ENCODE results near the gene CCNO.
A peak's percentile ranks its signal among the peaks of the same experiment; 100 is the strongest.

Gene CCNO

DNA sequence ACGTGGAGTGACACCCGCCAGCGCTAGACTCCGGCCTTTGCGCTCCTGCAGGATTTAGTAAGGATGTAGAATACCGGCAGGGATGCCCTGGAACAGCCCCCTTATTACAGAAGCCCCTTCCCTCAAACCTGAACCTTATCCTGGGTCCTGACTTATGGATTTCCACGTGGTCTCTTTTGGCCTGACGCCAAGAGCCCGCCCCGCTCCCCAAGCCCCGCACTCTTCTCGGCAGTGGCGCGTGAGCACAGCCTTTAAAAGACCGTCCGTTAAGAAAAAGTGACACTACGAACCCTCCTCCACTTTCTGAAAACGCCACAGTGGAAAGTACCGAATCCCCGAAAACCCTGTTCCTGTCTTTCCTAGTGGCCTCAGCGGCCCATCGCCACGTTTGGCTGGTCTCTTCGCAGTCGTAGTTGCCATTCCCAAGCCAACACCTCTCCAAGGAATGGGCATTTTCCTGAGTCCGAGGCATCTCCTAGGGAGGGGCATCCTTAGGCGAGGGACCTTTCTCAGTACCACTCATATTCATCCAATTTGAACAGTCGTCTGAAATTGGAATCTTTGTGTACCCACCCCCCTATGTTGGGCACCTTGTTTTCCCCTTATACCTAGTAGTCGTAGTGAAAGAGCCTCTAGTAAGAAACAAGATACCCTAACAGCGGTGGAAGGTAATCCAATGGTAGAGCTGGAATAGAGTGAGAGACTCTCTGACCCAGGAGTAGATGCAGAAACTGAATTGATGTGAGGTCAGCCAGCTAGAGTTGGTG, 5.6 kb downstream of the CCNO start:
- Histone ChIP-seq H3K4me1 (peaks cover 16% of the 10 kb centered on the region), H3K36me3 (replicated peaks) (peaks cover 8% of the 10 kb centered on the region; the same call in 1 of the 2 replicates), H3K9me3 (no peaks in the 10 kb centered on the region), H3K4me3 (peak overlapping the region; percentile 61), H3K27me3 (ENCODE audit: low read depth) (no peaks in the 10 kb centered on the region)
- DNase-seq (ENCODE audit: low spot score in 2 of 2), result peak in 1 of 2 experiments; percentile 16
- in situ Hi-C loops (cut with MboI; ENCODE audit: low sequenced_read_pairs), result loop anchor here (10.0 kb wide), 1 partner anchor 53 kb away; the partner anchor contains the start of gene CDC20B

- Histone ChIP-seq H3K27me3 (ENCODE audit: low read depth) (no peaks in the 10 kb centered on the region), H3K9me3 (no peaks in the 10 kb centered on the region), H3K36me3 (replicated peaks) (peaks cover 8% of the 10 kb centered on the region), H3K4me1 (peaks cover 16% of the 10 kb centered on the region), H3K4me3 (peak within 1 kb of the TSS; percentile 61)
- peak; percentile 82 to 92 for DNase-seq (ENCODE audit: low spot score in 2 of 2)
- in situ Hi-C loops (cut with MboI; ENCODE audit: low sequenced_read_pairs), result loop anchor here (10.0 kb wide), 1 partner anchor 52 kb away; the partner anchor contains the start of gene CDC20B
Observed at GRCh38 chr5:55226934-55227663, 6.3 kb downstream of the CCNO start, which contains the start of gene MCIDAS. MCIDAS (minus strand) TSS chr5:55227315; CDS start chr5:55227138, 177 bp downstream.

DNA sequence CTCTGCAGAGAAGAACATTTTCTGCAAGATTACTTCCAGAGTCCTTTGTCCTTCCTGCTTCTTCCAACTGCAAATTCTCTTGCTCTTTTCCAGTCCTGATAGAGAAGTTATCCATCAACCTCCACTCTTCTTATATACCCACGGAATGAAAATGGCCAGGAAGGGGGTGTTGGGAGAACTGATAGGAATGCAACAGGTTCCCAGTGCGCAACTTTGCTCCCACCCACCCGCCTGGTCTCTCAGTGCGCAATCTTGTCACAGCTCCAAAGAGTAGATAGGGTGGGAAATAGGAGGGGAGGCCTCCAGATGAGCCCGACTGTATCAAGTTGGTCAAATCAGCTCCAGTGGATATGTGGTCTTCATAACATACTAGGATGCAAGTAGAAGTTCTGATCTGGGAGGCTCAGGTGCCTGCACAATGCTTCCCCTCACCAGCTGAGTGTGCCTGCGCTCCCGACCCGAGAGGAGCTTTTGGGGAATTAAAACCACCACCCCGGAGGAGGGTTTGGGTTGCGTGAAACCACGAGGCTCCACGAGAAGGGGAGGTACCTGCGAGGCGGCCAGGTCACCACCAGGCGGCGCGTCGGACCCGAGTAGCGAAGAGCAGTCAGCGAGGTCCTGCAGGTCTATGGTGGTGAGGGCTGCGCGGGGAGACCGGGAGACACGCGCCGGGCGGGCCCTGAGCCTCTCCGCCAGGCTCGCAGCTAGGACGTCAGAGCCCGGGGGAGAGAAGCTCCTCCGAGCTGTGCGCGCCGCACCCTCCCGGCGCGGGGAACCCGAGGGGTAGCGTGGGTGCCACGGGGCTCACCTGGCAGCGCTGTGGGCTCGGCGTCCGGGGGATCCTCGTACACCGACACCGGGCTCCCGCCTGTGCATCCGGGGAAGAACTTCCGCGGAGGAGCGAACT, 7.1 kb downstream of the CCNO start:
- DNase-seq (ENCODE audit: low spot score in 2 of 2), result peak; percentile 83 to 95
- in situ Hi-C loops (cut with MboI; ENCODE audit: low sequenced_read_pairs), result loop anchor here (10.0 kb wide), 1 partner anchor 51 kb away; the partner anchor contains the start of gene CDC20B
- Histone ChIP-seq H3K4me1 (peaks cover 16% of the 10 kb centered on the region), H3K4me3 (peak overlapping the region; percentile 61), H3K9me3 (no peaks in the 10 kb centered on the region), H3K36me3 (replicated peaks) (peaks cover 9% of the 10 kb centered on the region), H3K27me3 (ENCODE audit: low read depth) (no peaks in the 10 kb centered on the region)

DNA sequence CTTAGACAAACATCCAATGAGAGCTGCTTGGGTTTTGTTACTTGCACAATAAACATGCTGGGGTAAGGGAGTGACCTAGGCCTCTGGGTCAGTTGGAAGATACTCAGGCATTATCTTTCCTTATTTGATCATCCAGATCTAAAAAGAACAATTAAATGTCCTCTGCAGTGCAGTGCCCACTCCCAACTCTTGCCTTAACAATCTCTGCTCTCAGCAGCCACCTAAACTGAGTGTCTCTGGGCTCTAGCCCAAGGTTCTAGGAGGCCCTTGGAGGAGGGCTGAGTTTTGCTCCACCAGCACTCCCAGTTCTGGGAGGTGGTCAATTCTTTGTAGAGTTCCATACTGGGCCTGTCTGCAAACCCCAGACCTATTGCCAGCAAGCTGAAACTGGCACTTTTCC, 8.1 kb downstream of the CCNO start:
- Histone ChIP-seq H3K36me3 (replicated peaks) (peaks cover 12% of the 10 kb centered on the region), H3K4me3 (no peak overlapping the region), H3K4me1 (peaks cover 11% of the 10 kb centered on the region), H3K9me3 (no peaks in the 10 kb centered on the region), H3K27me3 (ENCODE audit: low read depth) (no peaks in the 10 kb centered on the region)
- in situ Hi-C loops (cut with MboI; ENCODE audit: low sequenced_read_pairs), result loop anchor here (10.0 kb wide), 1 partner anchor 51 kb away; the partner anchor contains the start of gene CDC20B
- DNase-seq (ENCODE audit: low spot score in 2 of 2), result no peak

DNA sequence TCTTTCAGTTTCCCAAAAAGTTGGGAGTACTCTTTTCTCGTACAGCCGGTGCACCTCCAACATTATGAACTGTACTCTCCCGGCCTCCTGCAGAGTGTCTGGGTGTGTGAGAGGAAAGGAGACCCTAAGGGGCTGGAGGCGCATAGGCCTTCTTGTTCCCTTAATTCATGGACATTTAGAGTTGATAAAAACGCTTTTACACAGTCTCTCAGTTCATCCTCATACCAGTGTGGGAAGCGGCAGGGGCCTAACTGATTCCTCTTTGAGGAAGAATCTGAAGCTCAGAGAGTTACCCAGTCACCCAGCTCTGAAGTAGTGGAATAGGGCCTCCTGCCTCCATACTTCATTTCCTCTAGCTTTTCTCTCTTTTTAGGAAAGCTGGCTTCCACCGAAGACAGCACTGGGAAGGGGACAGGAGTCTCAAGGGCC, 9.6 kb downstream of the CCNO start:
- in situ Hi-C loops (cut with MboI; ENCODE audit: low sequenced_read_pairs), result loop anchor here (10.0 kb wide), 1 partner anchor 49 kb away; the partner anchor contains the start of gene CDC20B
- no peak for DNase-seq (ENCODE audit: low spot score in 2 of 2)
- H3K36me3 ChIP-seq (replicated peaks), result peaks cover 17% of the 10 kb centered on the region; the same call in 1 of the 2 replicates
- H3K9me3 ChIP-seq, result no peaks in the 10 kb centered on the region
- H3K27me3 ChIP-seq (ENCODE audit: low read depth), result no peaks in the 10 kb centered on the region
- peaks cover 11% of the 10 kb centered on the region for H3K4me1 ChIP-seq
- no peak overlapping the region for H3K4me3 ChIP-seq

DNA sequence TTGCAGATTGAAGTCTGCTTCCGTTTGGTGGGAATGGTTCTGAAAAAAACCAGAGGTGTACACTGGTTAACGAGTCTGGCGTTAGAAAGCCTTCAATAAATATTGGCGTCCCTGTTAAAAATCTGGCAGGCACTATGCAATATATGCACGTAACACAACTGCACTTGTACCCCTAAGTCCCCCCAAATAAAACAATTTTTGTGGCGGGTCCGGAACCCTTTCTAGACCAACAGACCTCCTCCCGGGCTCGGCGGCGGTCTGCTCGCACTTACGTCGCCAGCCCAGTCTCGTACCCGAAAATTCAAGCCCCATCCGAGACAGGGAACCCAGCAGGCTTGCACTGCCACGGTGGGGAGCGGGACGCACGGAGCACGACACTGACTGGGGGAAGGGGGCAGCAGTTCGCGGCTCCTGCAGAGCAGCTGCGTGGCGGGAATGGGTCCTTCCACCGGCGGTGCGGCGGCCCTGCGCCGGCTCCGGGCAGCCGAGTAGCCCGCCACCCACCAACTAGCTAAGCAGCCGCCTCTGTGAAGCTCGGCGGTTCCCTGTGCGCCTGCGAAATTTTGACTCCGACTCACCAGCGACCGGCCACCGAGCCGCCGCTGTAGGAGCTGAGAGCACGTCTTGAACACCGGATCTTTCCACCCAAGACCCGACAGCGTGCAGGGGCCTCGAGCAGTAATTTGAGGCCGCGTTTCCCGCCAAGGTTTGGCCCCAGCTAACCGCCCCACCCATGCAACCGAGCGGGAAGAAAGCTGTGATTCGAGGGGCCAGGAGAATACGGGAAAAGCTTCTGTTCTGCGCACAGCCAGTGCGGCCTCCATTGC, 10.2 kb downstream of the CCNO start:
- DNase-seq (ENCODE audit: low spot score in 2 of 2), result no peak
- no peaks in the 10 kb centered on the region for H3K9me3 ChIP-seq
- in situ Hi-C loops (cut with MboI; ENCODE audit: low sequenced_read_pairs), result loop anchor here (10.0 kb wide), 1 partner anchor 48 kb away; the partner anchor contains the start of gene CDC20B
- H3K27me3 ChIP-seq (ENCODE audit: low read depth), result no peaks in the 10 kb centered on the region
- H3K4me1 ChIP-seq, result peaks cover 11% of the 10 kb centered on the region
- peaks cover 17% of the 10 kb centered on the region; the same call in 1 of the 2 replicates for H3K36me3 ChIP-seq (replicated peaks)
- H3K4me3 ChIP-seq, result no peak overlapping the region

DNA sequence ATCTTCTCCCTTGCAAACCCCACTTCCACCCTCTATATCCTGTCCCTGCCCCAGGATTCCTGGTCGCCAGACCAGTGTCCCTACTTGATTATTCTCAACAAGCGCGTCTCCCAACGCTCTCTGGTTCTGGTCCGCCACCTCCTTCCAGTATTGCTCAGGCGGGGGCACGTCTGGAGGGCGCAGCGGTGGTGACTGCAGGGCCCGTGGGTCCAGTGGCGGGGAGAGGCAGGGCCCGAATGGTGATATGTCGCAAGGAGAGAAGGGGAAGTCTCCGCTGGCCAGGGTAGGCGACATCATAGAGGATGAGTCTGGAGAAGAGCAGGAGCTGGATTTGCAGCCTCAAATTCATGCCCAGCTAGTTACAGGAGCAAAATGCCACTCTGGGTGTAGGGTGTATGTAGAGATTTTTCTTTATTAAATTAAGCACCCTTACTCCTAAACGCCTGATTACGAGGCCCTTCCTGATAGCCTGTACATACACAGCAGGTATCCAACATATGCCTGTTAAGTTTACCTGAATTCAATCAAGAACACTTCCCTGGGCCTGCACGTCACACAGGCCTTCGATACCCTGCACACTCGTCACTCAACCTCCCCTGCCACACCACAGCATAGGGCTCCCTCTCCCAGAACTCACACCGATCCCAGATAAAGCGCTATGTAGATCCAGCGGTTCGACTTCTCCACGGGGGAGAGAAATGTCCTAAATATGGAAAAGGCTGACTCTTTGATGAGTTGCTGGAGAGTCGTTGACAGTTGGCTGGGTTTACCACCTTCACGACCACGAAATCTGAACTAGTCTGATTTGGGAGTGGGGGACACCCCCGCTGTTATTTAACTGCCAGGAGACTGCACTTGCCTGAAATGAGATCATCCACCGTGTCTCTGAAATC, 11.1 kb downstream of the CCNO start:
- in situ Hi-C loops (cut with MboI; ENCODE audit: low sequenced_read_pairs), result loop anchor here (10.0 kb wide), 1 partner anchor 48 kb away; the partner anchor contains the start of gene CDC20B
- H3K36me3 ChIP-seq (replicated peaks), result peaks cover 17% of the 10 kb centered on the region; the same call in 1 of the 2 replicates
- DNase-seq (ENCODE audit: low spot score in 2 of 2), result no peak
- no peaks in the 10 kb centered on the region for H3K9me3 ChIP-seq
- no peaks in the 10 kb centered on the region for H3K27me3 ChIP-seq (ENCODE audit: low read depth)
- peaks cover 6% of the 10 kb centered on the region for H3K4me1 ChIP-seq
- no peak overlapping the region for H3K4me3 ChIP-seq

- no peaks in the 10 kb centered on the region for H3K4me1 ChIP-seq
- in situ Hi-C loops (cut with MboI; ENCODE audit: low sequenced_read_pairs), result loop anchor here (10.0 kb wide), 1 partner anchor 46 kb away; the partner anchor contains the start of gene CDC20B
- H3K9me3 ChIP-seq, result no peaks in the 10 kb centered on the region
- DNase-seq (ENCODE audit: low spot score in 2 of 2), result no peak
- H3K27me3 ChIP-seq (ENCODE audit: low read depth), result no peaks in the 10 kb centered on the region
- H3K4me3 ChIP-seq, result no peak overlapping the region
- H3K36me3 ChIP-seq (replicated peaks), result peaks cover 17% of the 10 kb centered on the region; the same call in 1 of the 2 replicates
Observed at GRCh38 chr5:55220433-55221185, 12.8 kb downstream of the CCNO start.

DNA sequence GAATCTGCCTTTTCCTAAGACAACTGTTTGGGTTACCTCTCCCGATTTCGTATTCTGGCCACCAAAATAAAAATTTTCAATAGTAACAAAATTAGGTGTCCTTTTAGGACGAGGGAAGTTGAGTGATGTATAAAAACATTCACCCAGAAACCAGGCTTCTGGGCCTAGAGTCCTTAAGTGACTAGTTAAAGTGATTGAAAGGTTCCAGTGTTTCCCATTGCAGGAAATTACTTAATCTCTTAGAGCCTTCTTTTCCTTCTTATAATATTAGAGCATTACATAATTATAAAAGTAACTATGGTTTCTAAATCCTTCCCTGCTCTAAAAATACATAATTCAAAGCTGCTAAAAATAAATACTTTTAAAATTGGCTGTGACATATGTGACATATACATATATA, 13.6 kb downstream of the CCNO start:
- Histone ChIP-seq H3K36me3 (replicated peaks) (peaks cover 17% of the 10 kb centered on the region; the same call in 1 of the 2 replicates), H3K4me1 (no peaks in the 10 kb centered on the region), H3K4me3 (no peak overlapping the region), H3K9me3 (no peaks in the 10 kb centered on the region), H3K27me3 (ENCODE audit: low read depth) (no peaks in the 10 kb centered on the region)
- in situ Hi-C loops (cut with MboI; ENCODE audit: low sequenced_read_pairs), result loop anchor here (10.0 kb wide), 1 partner anchor 45 kb away; the partner anchor contains the start of gene CDC20B
- no peak for DNase-seq (ENCODE audit: low spot score in 2 of 2)

DNA sequence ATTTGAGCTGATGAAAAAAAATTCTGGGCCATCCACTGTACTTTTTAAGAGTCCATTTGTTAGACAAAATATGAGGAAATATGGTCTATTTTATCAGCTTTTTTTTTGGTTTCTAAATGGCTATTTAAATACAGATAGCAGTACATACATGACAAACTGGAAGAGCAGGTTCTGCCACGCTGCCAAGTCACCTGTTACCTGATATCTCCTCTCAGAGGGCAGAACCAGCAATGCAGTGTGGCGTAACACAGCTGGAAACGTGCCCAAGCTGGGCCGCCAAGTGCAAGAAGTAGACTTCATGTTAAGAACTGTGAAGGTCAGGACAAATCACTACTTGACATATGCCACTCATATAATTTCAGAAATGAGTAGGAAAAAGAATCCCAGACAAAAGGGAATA, 14.4 kb downstream of the CCNO start:
- Histone ChIP-seq H3K36me3 (replicated peaks) (peaks cover 17% of the 10 kb centered on the region; the same call in 1 of the 2 replicates), H3K4me3 (no peak overlapping the region), H3K4me1 (no peaks in the 10 kb centered on the region), H3K27me3 (ENCODE audit: low read depth) (no peaks in the 10 kb centered on the region), H3K9me3 (no peaks in the 10 kb centered on the region)
- DNase-seq (ENCODE audit: low spot score in 2 of 2), result no peak
- in situ Hi-C loops (cut with MboI; ENCODE audit: low sequenced_read_pairs), result no loop called here

Data from HAP-1 (cell line).